ENCODE measurements around the gene FUNDC2.

GRCh38 chrX:155053656-155054055 is 27.0 kb downstream of the FUNDC2 start:
- TF ChIP-seq CTCF (IDR thresholded peaks at IDR 0.05) (no peak), ZFX (IDR thresholded peaks at IDR 0.05; ENCODE audit: borderline replicate concordance) (no peak)

Measured in 22Rv1 (cell line).